ENCODE data around the gene NSUN7.

GRCh38 chr4:40710484-40711254, 39.1 kb upstream of the NSUN7 start:
- TF ChIP-seq CTCF (IDR thresholded peaks at IDR 0.05) (no peak), POLR2A (IDR thresholded peaks at IDR 0.05) (no peak)

Measured in testis (tissue), 2 donors.